DMS114 treated with DMSO at 0.1 percent for 48 hours (cell line): ENCODE measurements around the gene RBM33.
"Not testable (repeated sequence)": the region's sequence is repeated elsewhere in the genome, so short reads cannot be mapped to it uniquely, and the experiment has no call there.

Source experiments
- DNase-seq: peaks from one replicate; lab custom pipeline; 2025; ENCODE audit not compliant: unreplicated experiment; lab: John Stamatoyannopoulos, UW

Gene RBM33

GRCh38 chr7:155686620-155687324 lies 42.3 kb downstream of the RBM33 start:
- DNase-seq, result not testable (repeated sequence)

GRCh38 chr7:155688237-155688636 lies 43.8 kb downstream of the RBM33 start:
- not testable (repeated sequence) for DNase-seq

GRCh38 chr7:155690655-155691054 lies 46.2 kb downstream of the RBM33 start:
- DNase-seq, result not testable (repeated sequence)

- no peak for DNase-seq
These were observed 47.9 kb downstream of the RBM33 start for GRCh38 chr7:155692317-155692716.

GRCh38 chr7:155693826-155694225 lies 49.4 kb downstream of the RBM33 start:
- no peak for DNase-seq

GRCh38 chr7:155694851-155695250 lies 50.4 kb downstream of the RBM33 start:
- no peak for DNase-seq

GRCh38 chr7:155696747-155697146 lies 52.3 kb downstream of the RBM33 start:
- no peak for DNase-seq

GRCh38 chr7:155698633-155699032 lies 54.2 kb downstream of the RBM33 start:
- no peak for DNase-seq

- no peak for DNase-seq
These were observed 54.7 kb downstream of the RBM33 start for GRCh38 chr7:155699180-155699579.

- no peak for DNase-seq
These were observed 56.4 kb downstream of the RBM33 start for GRCh38 chr7:155700847-155701246.

GRCh38 chr7:155701972-155702544 lies 57.6 kb downstream of the RBM33 start:
- no peak for DNase-seq

GRCh38 chr7:155702616-155703015 lies 58.2 kb downstream of the RBM33 start:
- DNase-seq, result no peak

GRCh38 chr7:155705623-155706360 lies 61.3 kb downstream of the RBM33 start:
- no peak for DNase-seq

GRCh38 chr7:155706376-155706775 lies 61.9 kb downstream of the RBM33 start:
- DNase-seq, result no peak

- no peak for DNase-seq
These were observed 65.0 kb downstream of the RBM33 start for GRCh38 chr7:155709453-155709852.

- DNase-seq, result no peak
These were observed 65.6 kb downstream of the RBM33 start for GRCh38 chr7:155710031-155710430.

GRCh38 chr7:155710530-155710929 lies 66.1 kb downstream of the RBM33 start:
- no peak for DNase-seq

GRCh38 chr7:155711081-155711480 lies 66.6 kb downstream of the RBM33 start:
- no peak for DNase-seq

- DNase-seq, result no peak
These were observed 68.9 kb downstream of the RBM33 start for GRCh38 chr7:155713384-155713783.

- no peak for DNase-seq
These were observed 70.2 kb downstream of the RBM33 start for GRCh38 chr7:155714702-155715101.

- DNase-seq, result no peak
These were observed 70.8 kb downstream of the RBM33 start for GRCh38 chr7:155715111-155715805.
